Keratinocyte (primary cell): Measurements from ENCODE around the gene MYO16. TPM values are rescaled to one million over a fixed set of nuclear protein-coding genes. Genes with fewer than 3 reads are reported as not detected.

Experiments
- DNase-seq: peaks from one replicate; pipeline ENCODE4 v3.0.0-alpha.2; 2011; ENCODE audit warnings: low read depth, missing footprints, low spot score
- FAIRE-seq: peaks from 2 replicates; lab custom pipeline; 2011; peaks lifted over from hg19 to GRCh38; lab: Jason Lieb, UNC
- H2AFZ ChIP-seq: 2 replicates; pipeline ENCODE4 v1.6.0; 2012; ENCODE audit warnings: low read length, control low read depth, inconsistent platforms; ENCODE audit not compliant: control insufficient read depth
- H3K27ac ChIP-seq: 2 replicates; pipeline ENCODE4 v1.5.1; 2011; ENCODE audit warnings: low read length; ENCODE audit not compliant: control insufficient read depth, insufficient read depth
- H3K27me3 ChIP-seq: 3 replicates; pipeline ENCODE4 v1.6.0; 2011; ENCODE audit warnings: low read length; ENCODE audit not compliant: control insufficient read depth, insufficient read depth; ENCODE audit errors: extremely low read depth
- H3K36me3 ChIP-seq, 2 experiments: 2 replicates in 1 of 2; 3 replicates in 1 of 2; pipeline ENCODE4 v1.5.1; 2011; ENCODE audit warnings: low read length in 2 of 2, mild to moderate bottlenecking in 1 of 2; ENCODE audit not compliant: control insufficient read depth in 2 of 2, insufficient read depth in 2 of 2; ENCODE audit errors: extremely low read depth in 1 of 2
- H3K4me1 ChIP-seq: 3 replicates; pipeline ENCODE4 v1.5.1; 2011; ENCODE audit warnings: low read length; ENCODE audit not compliant: control insufficient read depth, insufficient read depth; ENCODE audit errors: extremely low read depth
- H3K4me2 ChIP-seq: 3 replicates; pipeline ENCODE4 v1.6.0; 2011; ENCODE audit warnings: low read depth, low read length; ENCODE audit not compliant: control insufficient read depth, insufficient read depth; ENCODE audit errors: extremely low read depth
- H3K4me3 ChIP-seq, 3 experiments: fragments of 200-600 bp in 1 of 3; sonication (generic) in 1 of 3; 2 replicates in 2 of 3; 3 replicates in 1 of 3; pipeline ENCODE4 v1.5.1; 2011 to 2016; ENCODE audit warnings: low read length in 3 of 3, mild to moderate bottlenecking in 3 of 3, control low read depth in 2 of 3, inconsistent platforms in 1 of 3, low read depth in 1 of 3, mixed read lengths in 1 of 3, mixed run types in 1 of 3, moderate library complexity in 1 of 3; ENCODE audit not compliant: control insufficient read depth in 2 of 3, insufficient read depth in 2 of 3; ENCODE audit errors: extremely low read depth in 1 of 3
- H3K79me2 ChIP-seq: 2 replicates; pipeline ENCODE4 v1.6.0; 2012; ENCODE audit warnings: low read length; ENCODE audit not compliant: control insufficient read depth, insufficient read depth
- H3K9ac ChIP-seq: 3 replicates; pipeline ENCODE4 v1.6.0; 2011; ENCODE audit warnings: low read length; ENCODE audit not compliant: control insufficient read depth, insufficient read depth; ENCODE audit errors: extremely low read depth
- H3K9me1 ChIP-seq: 3 replicates; pipeline ENCODE4 v1.6.0; 2011; ENCODE audit warnings: low read length; ENCODE audit not compliant: control insufficient read depth, insufficient read depth; ENCODE audit errors: extremely low read depth
- H3K9me3 ChIP-seq: 2 replicates; pipeline ENCODE4 v1.5.1; 2012; ENCODE audit warnings: low read depth, low read length; ENCODE audit not compliant: control insufficient read depth
- H4K20me1 ChIP-seq: 3 replicates; pipeline ENCODE4 v1.6.0; 2011; ENCODE audit warnings: low read length; ENCODE audit not compliant: control insufficient read depth, insufficient read depth; ENCODE audit errors: extremely low read depth
- CTCF ChIP-seq, 3 experiments: IDR thresholded peaks in 1 of 3; conservative IDR thresholded peaks in 1 of 3; optimal IDR thresholded peaks in 1 of 3; 2 replicates in 2 of 3; 3 replicates in 1 of 3; pipeline versions ENCODE3 to v1.5.1; 2011; ENCODE audit warnings: low read length in 3 of 3, mild to moderate bottlenecking in 3 of 3, moderate library complexity in 2 of 3, control low read depth in 1 of 3, inconsistent platforms in 1 of 3; ENCODE audit not compliant: insufficient read depth in 2 of 3; ENCODE audit errors: extremely low read depth in 1 of 3
- EZH2 ChIP-seq: IDR thresholded peaks from one replicate; pipeline ENCODE4 v1.6.1; 2012; ENCODE audit warnings: inconsistent platforms, mild to moderate bottlenecking, low read length, moderate library complexity
- dilution Hi-C: fragments of 300-500 bp; cut with MboI; formaldehyde crosslinking; loops from one replicate; pipeline ENCODE4 v1.7.0; 2020; ENCODE audit warnings: low sequenced_read_pairs; ENCODE audit not compliant: extremely low pct_ligation_motif_present
- polyA plus RNA-seq, 5 experiments: library from polyadenylated mRNA; depleted of rRNA in 3 of 5; stranded (reverse) in 3 of 5; stranded (forward) in 1 of 5; unstranded in 1 of 5; fragments of >200 nt; gene quantifications; 1 replicate in 1 of 5; 2 replicates in 3 of 5; 3 replicates in 1 of 5; pipeline versions ENCODE4 v1.2.1 to v1.2.3, GENCODE V29; 2011 to 2012; ENCODE audit warnings: missing spikeins in 2 of 5, low read depth in 1 of 5, low replicate concordance in 1 of 5

The MYO16 gene
- polyA plus RNA-seq, 1 donor (not counting 4 experiments of a cell fraction or from before 2014, with no cell fraction given), result 0.08 TPM

GRCh38 chr13:108850691-108851090 is 221.3 kb downstream of the MYO16 start:
- DNase-seq (no peak), FAIRE-seq (no peak)
- Histone ChIP-seq H2AFZ (no peak overlapping the region), H3K4me3 (no peak overlapping the region), H3K4me2 (no peak overlapping the region), H3K79me2 (no peaks in the 10 kb centered on the region), H3K27ac (no peak overlapping the region), H4K20me1 (no peaks in the 10 kb centered on the region), H3K9ac (no peak overlapping the region), H3K4me1 (no peaks in the 10 kb centered on the region), H3K9me3 (no peaks in the 10 kb centered on the region), H3K27me3 (no peaks in the 10 kb centered on the region), H3K36me3 (no peaks in the 10 kb centered on the region), H3K9me1 (no peaks in the 10 kb centered on the region)
- TF ChIP-seq CTCF (optimal IDR thresholded peaks at IDR 0.05 in 1 of 3, IDR thresholded peaks at IDR 0.05 in 1 of 3, conservative IDR thresholded peaks at IDR 0.05 in 1 of 3; ENCODE audit: extremely low read depth in 1 of 3, insufficient read depth in 2 of 3, low read length in 3 of 3) (no peak), EZH2 (no peak)
- dilution Hi-C loops, result no loop called here

GRCh38 chr13:108851660-108852059 is 222.2 kb downstream of the MYO16 start:
- no peak overlapping the region for H3K9ac ChIP-seq
- no peaks in the 10 kb centered on the region for H3K79me2 ChIP-seq
- no peak for DNase-seq
- no peaks in the 10 kb centered on the region for H4K20me1 ChIP-seq
- H3K27ac ChIP-seq, result no peak overlapping the region
- TF ChIP-seq EZH2 (no peak), CTCF (optimal IDR thresholded peaks at IDR 0.05 in 1 of 3, IDR thresholded peaks at IDR 0.05 in 1 of 3, conservative IDR thresholded peaks at IDR 0.05 in 1 of 3; ENCODE audit: extremely low read depth in 1 of 3, insufficient read depth in 2 of 3, low read length in 3 of 3) (no peak)
- dilution Hi-C loops, result no loop called here
- no peaks in the 10 kb centered on the region for H3K9me3 ChIP-seq
- H3K4me3 ChIP-seq, result no peak overlapping the region
- no peak overlapping the region for H3K4me2 ChIP-seq
- no peak overlapping the region for H2AFZ ChIP-seq
- H3K27me3 ChIP-seq, result no peaks in the 10 kb centered on the region
- no peaks in the 10 kb centered on the region for H3K4me1 ChIP-seq
- FAIRE-seq, result no peak
- no peaks in the 10 kb centered on the region for H3K9me1 ChIP-seq
- H3K36me3 ChIP-seq, result no peaks in the 10 kb centered on the region
